GM19455 (cell line): ENCODE data around the gene KCND3.

Experiments used
- ATAC-seq: cut with Tn5 transposase; IDR thresholded peaks from one replicate; pipeline ENCODE4 v1.9.1; 2021; ENCODE audit not compliant: unreplicated experiment

KCND3 gene

GRCh38 chr1:111884772-111885443 is 104.6 kb downstream of the KCND3 start:
- ATAC-seq, result no peak

- no peak for ATAC-seq
Measured at GRCh38 chr1:111882986-111883560, 106.4 kb downstream of the KCND3 start.

GRCh38 chr1:111882559-111882958 is 106.9 kb downstream of the KCND3 start:
- no peak for ATAC-seq

GRCh38 chr1:111880881-111881837 is 108.3 kb downstream of the KCND3 start:
- ATAC-seq, result no peak

- no peak for ATAC-seq
Measured at GRCh38 chr1:111879081-111879480, 110.4 kb downstream of the KCND3 start.

GRCh38 chr1:111878649-111879048 is 110.8 kb downstream of the KCND3 start:
- ATAC-seq, result no peak

GRCh38 chr1:111878091-111878490 is 111.4 kb downstream of the KCND3 start:
- ATAC-seq, result no peak

GRCh38 chr1:111876631-111877030 is 112.8 kb downstream of the KCND3 start:
- no peak for ATAC-seq

GRCh38 chr1:111875640-111876039 is 113.8 kb downstream of the KCND3 start:
- no peak for ATAC-seq

GRCh38 chr1:111873460-111874030 is 115.9 kb downstream of the KCND3 start:
- ATAC-seq, result no peak

GRCh38 chr1:111870181-111870580 is 119.3 kb downstream of the KCND3 start:
- ATAC-seq, result no peak

- no peak for ATAC-seq
Measured at GRCh38 chr1:111867868-111868440, 121.5 kb downstream of the KCND3 start.

- ATAC-seq, result no peak
Measured at GRCh38 chr1:111864862-111865261, 124.6 kb downstream of the KCND3 start.

- ATAC-seq, result no peak
Measured at GRCh38 chr1:111863401-111863800, 126.1 kb downstream of the KCND3 start.

- no peak for ATAC-seq
Measured at GRCh38 chr1:111862599-111862998, 126.9 kb downstream of the KCND3 start.

- no peak for ATAC-seq
Measured at GRCh38 chr1:111861523-111861922, 127.9 kb downstream of the KCND3 start.

- no peak for ATAC-seq
Measured at GRCh38 chr1:111857194-111857651, 132.2 kb downstream of the KCND3 start.

GRCh38 chr1:111856411-111857185 is 132.9 kb downstream of the KCND3 start:
- no peak for ATAC-seq

- ATAC-seq, result no peak
Measured at GRCh38 chr1:111855260-111855659, 134.2 kb downstream of the KCND3 start.

GRCh38 chr1:111852261-111852721 is 137.2 kb downstream of the KCND3 start:
- ATAC-seq, result no peak
